Activated CD8-positive, alpha-beta memory T cell treated with anti-CD3 and anti-CD28 coated beads for 36 hours (primary cell): ENCODE results near the gene STMND1. TPM values are rescaled to one million over a fixed set of nuclear protein-coding genes. Genes with fewer than 3 reads are reported as not detected.

Experiments
- CTCF ChIA-PET: fragments of 350-600 bp; sonication (Branson Sonifier 250); formaldehyde crosslinking; loops from one replicate; lab custom pipeline; 2021; ENCODE audit warnings: antibody characterized with exemption; lab: Charles Lee
- POLR2A ChIA-PET: fragments of 350-600 bp; sonication (Branson Sonifier 250); formaldehyde crosslinking; loops from one replicate; lab custom pipeline; 2021; ENCODE audit warnings: antibody characterized with exemption; lab: Charles Lee
- total RNA-seq, 2 experiments: library from RNA; stranded (reverse); gene quantifications; one replicate each; pipeline ENCODE4 v1.2.3, GENCODE V29; 2021

Gene STMND1
- total RNA-seq, 2 experiments from 2014 or later: not detected

- ChIA-PET POLR2A (no interaction called here), CTCF (interaction anchor here (0.9 kb wide), 1 partner anchor 659 kb away, joined by 3 read pairs; no protein-coding TSS in a partner anchor)
These were observed 54.5 kb downstream of the STMND1 start for GRCh38 chr6:17156112-17156921.

GRCh38 chr6:17156966-17157365 is 55.1 kb downstream of the STMND1 start:
- CTCF ChIA-PET: interaction anchor here (0.5 kb wide), 1 partner anchor 53 kb away, joined by 3 read pairs; no protein-coding TSS in a partner anchor
- POLR2A ChIA-PET: no interaction called here

GRCh38 chr6:17157617-17158016 is 55.8 kb downstream of the STMND1 start:
- POLR2A ChIA-PET: no interaction called here

GRCh38 chr6:17159240-17159639 is 57.4 kb downstream of the STMND1 start:
- ChIA-PET POLR2A (no interaction called here), CTCF (no interaction called here)

More at GRCh38 chr6:17157617-17158016, 55.8 kb downstream of the STMND1 start:
- CTCF ChIA-PET: interaction anchor here (0.6 kb wide), 1 partner anchor 833 kb away, joined by 4 read pairs; no protein-coding TSS in a partner anchor

GRCh38 chr6:17161076-17161475 is 59.2 kb downstream of the STMND1 start:
- POLR2A ChIA-PET: no interaction called here
- CTCF ChIA-PET: no interaction called here

GRCh38 chr6:17165383-17165782 is 63.5 kb downstream of the STMND1 start:
- POLR2A ChIA-PET: no interaction called here
- CTCF ChIA-PET: no interaction called here

DNA sequence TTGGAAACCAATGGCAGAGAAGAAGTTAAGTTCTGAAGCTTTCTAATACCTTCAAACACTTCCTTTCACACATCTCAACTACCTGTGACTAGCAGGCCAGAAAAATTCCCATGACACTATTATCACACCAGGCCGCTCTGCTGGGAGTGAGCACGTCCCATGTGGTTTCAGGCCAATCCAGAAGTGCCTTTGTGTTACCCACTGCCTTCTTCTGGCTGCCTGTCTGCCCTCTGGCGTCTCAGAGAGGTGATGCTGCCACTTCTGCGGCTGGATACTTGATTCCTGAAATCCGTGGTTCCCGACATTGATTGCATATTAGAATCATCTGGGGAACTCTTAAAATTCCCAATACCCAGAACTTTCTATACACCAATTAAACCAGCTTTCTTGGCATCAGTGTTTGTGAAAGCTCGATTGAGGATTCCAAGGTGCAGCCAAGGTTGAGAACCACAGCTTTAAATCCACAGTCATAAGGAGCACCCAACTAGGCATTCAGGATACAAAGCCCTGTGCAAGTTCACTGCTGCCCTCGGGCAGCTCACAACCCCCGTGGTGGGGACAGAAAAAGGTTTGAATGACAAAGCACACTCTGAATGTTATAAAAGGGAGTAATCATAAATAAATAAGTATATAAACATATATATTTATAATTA is 65.6 kb downstream of the STMND1 start:
- ChIA-PET CTCF (no interaction called here), POLR2A (no interaction called here)

DNA sequence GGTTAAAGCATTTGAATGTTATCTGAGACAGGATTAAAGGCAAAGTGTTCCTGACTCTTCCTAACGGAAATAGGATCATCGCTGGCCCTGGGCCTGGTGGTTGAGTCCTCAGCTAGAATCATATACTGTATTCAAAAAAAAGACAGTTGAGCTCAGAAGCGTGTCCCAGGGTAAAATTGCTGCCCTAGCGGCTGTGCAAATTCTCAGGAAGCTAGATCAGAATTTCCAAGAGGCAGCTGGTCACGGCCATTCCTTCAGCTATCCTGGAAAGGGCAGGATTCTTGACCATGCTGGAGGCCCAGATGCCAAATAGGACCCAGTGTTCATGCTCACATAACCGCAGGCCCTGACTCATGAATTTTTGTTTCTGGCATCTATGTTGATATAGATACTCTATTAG is 67.4 kb downstream of the STMND1 start:
- POLR2A ChIA-PET: no interaction called here
- CTCF ChIA-PET: interaction anchor here (0.6 kb wide), 1 partner anchor 25 kb away, joined by 4 read pairs; no protein-coding TSS in a partner anchor

DNA sequence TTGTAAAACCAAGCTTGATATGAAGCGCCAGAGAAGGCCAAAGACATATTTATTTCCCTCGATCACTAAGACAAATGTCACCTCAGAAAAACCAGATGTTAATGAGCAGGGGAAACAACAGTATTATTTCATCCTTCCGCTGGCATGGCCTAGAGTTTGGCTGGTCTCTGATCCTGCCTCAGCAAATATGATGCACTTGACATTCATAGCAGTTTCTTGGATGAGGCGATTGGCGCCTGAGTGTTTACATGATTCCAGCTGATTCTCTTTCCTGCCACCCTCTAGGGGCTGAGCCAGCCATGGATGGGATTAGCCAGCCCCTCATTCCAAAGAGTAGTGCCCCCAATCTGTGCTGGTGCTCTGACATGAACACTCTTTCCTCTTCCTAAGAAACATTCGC is 67.9 kb downstream of the STMND1 start:
- CTCF ChIA-PET: interaction anchor here (0.6 kb wide), 1 partner anchor 25 kb away, joined by 4 read pairs; no protein-coding TSS in a partner anchor
- POLR2A ChIA-PET: no interaction called here

- ChIA-PET POLR2A (no interaction called here), CTCF (no interaction called here)
These were observed 71.1 kb downstream of the STMND1 start for GRCh38 chr6:17172836-17173470.

- ChIA-PET CTCF (no interaction called here), POLR2A (no interaction called here)
These were observed 76.5 kb downstream of the STMND1 start for GRCh38 chr6:17178326-17178725.

- ChIA-PET POLR2A (no interaction called here), CTCF (no interaction called here)
These were observed 77.1 kb downstream of the STMND1 start for GRCh38 chr6:17178754-17179529.

GRCh38 chr6:17179530-17180073 is 77.8 kb downstream of the STMND1 start:
- POLR2A ChIA-PET: no interaction called here
- CTCF ChIA-PET: no interaction called here

Other genes starting within 250 kb of the STMND1 start
- not detected for gene RBM24, start 179.3 kb downstream of the STMND1 start, total RNA-seq